ENCODE results near the gene ZNF24.

ZNF24 gene

GRCh38 chr18:35290094-35290735, 54.0 kb downstream of the ZNF24 start, which contains the start of gene ZSCAN30:
Gene ZSCAN30 (minus strand): TSS chr18:35290229. CDS start chr18:35264352, 25,877 bp downstream.
- DNase-seq (ENCODE audit: low spot score), result peak; percentile 95

GRCh38 chr18:35289727-35290093, 54.5 kb downstream of the ZNF24 start:
- DNase-seq (ENCODE audit: low spot score), result no peak

GRCh38 chr18:35289293-35289692, 54.9 kb downstream of the ZNF24 start:
- no peak for DNase-seq (ENCODE audit: low spot score)

DNA sequence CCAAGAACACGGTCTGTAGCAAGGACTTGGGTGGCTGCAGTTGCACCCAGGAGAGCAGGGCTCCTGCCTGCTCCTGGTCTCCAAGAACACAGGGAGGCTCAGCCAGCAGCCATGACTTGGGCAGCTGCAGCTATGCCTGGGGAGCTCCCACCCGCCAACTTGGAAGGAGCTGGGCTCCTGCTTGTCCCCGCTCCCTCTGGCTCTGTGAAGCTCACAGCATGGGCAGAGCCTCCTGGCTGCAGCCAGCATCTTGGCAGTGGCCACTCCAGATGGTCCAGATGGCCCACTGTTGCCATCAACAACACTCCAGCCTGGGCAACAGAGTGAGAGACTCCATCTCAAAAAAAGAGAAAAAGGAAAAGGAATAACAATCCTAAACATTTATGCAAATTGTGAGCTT, 59.4 kb downstream of the ZNF24 start:
- no peak for DNase-seq (ENCODE audit: low spot score)

DNA sequence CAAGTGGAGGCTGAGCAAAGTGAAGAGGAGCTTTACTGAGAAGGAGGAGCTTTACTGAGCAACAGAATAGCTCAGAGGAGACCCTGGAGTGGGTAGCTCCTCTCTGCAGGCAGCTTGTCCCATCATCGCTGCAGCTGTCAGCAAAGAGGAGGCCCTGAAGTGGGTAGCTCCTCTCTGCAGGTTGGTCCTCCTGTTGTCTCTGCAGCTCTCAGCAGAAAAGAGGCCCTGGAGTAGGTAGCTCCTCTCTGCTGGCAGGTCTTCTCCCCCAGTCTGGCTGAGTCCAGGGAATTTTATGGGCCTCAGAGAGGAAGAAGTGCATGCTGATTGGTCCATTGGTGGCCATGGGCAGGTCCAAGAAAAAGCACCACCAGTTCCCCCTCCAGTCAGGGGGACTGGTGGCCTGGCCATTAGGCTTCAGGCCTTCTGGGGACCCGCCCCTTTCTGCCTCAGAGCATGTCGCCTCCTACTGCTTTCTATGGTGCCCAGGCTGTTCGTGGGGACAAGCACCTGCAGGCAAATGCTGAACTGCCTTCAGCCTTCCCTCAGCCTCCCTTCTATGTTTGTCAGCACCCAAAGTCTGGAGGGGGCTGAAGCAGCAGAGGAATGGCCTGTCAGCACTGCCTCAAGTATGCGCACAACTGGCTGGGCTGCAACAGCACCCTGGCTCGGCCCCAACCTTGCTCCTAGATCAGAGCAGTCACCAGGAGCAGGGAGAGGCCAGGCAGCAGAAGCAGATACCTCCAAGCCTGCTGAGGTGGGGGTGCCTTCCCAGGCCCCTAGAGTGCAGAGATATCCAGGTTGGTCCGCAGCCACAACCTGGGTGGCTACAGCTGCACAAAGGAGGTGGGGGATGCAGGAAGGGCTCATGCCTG, 60.1 kb downstream of the ZNF24 start:
- DNase-seq (ENCODE audit: low spot score), result no peak

DNA sequence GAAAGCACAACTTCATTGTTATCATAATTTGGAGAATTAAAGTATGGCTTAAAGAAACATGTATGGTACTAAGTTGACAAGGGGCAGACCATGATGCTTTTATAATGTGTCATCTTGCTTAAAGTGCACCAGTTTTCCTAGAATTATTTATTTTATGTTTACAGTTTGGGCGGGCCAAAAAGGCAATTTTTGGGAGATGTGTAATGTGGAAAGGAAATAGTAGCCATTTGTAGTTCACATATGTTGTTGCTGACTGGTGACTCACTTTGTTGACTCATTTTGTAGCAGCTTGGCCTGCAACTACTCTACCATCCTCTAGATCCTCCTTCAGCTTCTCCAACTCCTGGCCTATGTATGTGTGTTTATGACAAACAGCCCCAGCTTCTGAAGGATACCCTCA, 61.9 kb downstream of the ZNF24 start:
- DNase-seq (ENCODE audit: low spot score), result no peak
